Peyer's patch (tissue), 4 donors: ENCODE results near the gene ASB10.

Source experiments
- POLR2A ChIP-seq, 2 donors: fragments of 450-650 bp; IDR thresholded peaks; one replicate each; pipeline ENCODE4 v1.5.1; 2017; ENCODE audit warnings: antibody characterized with exemption in 2 of 2, mild to moderate bottlenecking in 2 of 2, moderate library complexity in 2 of 2
- TF ChIP-seq, protein P1 (sequence below), 6 experiments: fragments of 450-650 bp in 4 of 6; fragments of 200-600 bp in 2 of 6; sonication (generic) in 1 of 6; IDR thresholded peaks; one replicate each; pipeline ENCODE4 v1.5.1; 2017 to 2019; ENCODE audit warnings: antibody characterized with exemption in 6 of 6, mild to moderate bottlenecking in 3 of 6, moderate library complexity in 1 of 6

DNA sequence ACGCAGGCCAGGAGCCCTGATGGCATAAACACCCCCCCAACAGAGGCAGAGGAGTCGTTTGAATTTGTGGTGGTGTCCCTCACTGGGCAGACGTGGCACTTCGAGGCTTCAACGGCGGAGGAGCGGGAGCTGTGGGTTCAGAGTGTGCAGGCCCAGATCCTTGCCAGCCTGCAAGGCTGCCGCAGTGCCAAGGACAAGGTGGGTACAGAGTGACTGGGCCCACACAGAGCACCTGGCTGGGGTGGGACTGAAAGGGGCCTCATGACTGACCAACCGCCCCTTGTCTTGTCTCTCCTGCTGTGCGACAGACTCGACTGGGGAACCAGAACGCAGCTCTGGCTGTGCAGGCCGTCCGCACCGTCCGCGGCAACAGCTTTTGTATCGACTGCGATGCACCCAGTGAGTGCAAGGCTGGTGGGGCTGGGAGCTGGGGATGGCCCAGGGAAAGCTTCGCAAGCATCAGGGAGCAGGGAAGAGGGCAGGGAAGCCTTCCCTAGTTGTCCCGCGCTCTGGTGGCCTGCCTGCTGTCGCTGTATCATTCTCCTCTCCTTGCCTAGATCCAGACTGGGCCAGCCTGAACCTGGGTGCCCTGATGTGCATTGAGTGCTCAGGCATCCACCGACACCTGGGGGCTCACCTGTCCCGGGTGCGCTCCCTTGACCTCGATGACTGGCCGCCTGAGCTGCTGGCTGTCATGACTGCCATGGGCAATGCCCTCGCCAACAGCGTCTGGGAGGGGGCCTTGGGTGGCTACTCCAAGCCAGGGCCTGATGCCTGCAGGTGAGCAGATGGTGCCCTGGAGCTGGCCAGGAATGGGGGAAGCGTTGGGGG is 45.0 kb downstream of the ASB10 start:
- TF ChIP-seq, protein P1, sequence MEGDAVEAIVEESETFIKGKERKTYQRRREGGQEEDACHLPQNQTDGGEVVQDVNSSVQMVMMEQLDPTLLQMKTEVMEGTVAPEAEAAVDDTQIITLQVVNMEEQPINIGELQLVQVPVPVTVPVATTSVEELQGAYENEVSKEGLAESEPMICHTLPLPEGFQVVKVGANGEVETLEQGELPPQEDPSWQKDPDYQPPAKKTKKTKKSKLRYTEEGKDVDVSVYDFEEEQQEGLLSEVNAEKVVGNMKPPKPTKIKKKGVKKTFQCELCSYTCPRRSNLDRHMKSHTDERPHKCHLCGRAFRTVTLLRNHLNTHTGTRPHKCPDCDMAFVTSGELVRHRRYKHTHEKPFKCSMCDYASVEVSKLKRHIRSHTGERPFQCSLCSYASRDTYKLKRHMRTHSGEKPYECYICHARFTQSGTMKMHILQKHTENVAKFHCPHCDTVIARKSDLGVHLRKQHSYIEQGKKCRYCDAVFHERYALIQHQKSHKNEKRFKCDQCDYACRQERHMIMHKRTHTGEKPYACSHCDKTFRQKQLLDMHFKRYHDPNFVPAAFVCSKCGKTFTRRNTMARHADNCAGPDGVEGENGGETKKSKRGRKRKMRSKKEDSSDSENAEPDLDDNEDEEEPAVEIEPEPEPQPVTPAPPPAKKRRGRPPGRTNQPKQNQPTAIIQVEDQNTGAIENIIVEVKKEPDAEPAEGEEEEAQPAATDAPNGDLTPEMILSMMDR (IDR thresholded peaks at IDR 0.05), result no peak
- no peak for TF ChIP-seq POLR2A (IDR thresholded peaks at IDR 0.05)
